ENCODE results near the gene FHIT.

DNA sequence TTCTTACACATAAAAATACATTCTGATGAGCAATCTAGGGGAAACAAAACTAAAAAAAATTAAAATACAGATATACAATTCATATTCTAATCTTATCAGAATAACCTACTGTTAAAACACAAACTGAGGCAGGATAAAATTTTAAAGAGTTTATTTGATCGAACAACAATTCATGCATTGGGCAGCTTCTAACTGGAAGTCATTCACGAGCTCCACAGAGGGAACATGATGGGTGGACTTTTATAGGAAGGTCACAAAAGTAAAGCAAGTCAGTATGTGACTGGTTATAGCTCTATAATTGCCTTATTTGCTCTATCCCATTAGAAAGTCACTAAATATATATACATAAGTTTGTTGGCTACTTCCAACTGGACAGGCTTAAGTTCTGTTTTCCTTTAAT lies 1144.0 kb downstream of the FHIT start:
- TF ChIP-seq, protein P1, sequence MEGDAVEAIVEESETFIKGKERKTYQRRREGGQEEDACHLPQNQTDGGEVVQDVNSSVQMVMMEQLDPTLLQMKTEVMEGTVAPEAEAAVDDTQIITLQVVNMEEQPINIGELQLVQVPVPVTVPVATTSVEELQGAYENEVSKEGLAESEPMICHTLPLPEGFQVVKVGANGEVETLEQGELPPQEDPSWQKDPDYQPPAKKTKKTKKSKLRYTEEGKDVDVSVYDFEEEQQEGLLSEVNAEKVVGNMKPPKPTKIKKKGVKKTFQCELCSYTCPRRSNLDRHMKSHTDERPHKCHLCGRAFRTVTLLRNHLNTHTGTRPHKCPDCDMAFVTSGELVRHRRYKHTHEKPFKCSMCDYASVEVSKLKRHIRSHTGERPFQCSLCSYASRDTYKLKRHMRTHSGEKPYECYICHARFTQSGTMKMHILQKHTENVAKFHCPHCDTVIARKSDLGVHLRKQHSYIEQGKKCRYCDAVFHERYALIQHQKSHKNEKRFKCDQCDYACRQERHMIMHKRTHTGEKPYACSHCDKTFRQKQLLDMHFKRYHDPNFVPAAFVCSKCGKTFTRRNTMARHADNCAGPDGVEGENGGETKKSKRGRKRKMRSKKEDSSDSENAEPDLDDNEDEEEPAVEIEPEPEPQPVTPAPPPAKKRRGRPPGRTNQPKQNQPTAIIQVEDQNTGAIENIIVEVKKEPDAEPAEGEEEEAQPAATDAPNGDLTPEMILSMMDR (IDR thresholded peaks at IDR 0.05; ENCODE audit: low read depth, low read length, missing input control): no peak
- TF ChIP-seq TAF1 (conservative IDR thresholded peaks at IDR 0.05): no peak
- no peak for TF ChIP-seq JUND (IDR thresholded peaks at IDR 0.05)
- TF ChIP-seq GABPA (IDR thresholded peaks at IDR 0.05 in 1 of 2, conservative IDR thresholded peaks at IDR 0.05 in 1 of 2): no peak
- TF ChIP-seq, protein P2, sequence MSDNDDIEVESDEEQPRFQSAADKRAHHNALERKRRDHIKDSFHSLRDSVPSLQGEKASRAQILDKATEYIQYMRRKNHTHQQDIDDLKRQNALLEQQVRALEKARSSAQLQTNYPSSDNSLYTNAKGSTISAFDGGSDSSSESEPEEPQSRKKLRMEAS (IDR thresholded peaks at IDR 0.05): no peak
- TF ChIP-seq SP1 (IDR thresholded peaks at IDR 0.05): no peak
- TF ChIP-seq EGR1 (IDR thresholded peaks at IDR 0.05; ENCODE audit: low read depth in 2 of 2): no peak
- TF ChIP-seq, protein P3, sequence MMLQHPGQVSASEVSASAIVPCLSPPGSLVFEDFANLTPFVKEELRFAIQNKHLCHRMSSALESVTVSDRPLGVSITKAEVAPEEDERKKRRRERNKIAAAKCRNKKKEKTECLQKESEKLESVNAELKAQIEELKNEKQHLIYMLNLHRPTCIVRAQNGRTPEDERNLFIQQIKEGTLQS (IDR thresholded peaks at IDR 0.05): no peak
- no peak for TF ChIP-seq HNF4G (IDR thresholded peaks at IDR 0.05)
- no peak for TF ChIP-seq RAD21 (IDR thresholded peaks at IDR 0.05)
- TF ChIP-seq YY1 (IDR thresholded peaks at IDR 0.05): no peak
- TF ChIP-seq, protein P4, sequence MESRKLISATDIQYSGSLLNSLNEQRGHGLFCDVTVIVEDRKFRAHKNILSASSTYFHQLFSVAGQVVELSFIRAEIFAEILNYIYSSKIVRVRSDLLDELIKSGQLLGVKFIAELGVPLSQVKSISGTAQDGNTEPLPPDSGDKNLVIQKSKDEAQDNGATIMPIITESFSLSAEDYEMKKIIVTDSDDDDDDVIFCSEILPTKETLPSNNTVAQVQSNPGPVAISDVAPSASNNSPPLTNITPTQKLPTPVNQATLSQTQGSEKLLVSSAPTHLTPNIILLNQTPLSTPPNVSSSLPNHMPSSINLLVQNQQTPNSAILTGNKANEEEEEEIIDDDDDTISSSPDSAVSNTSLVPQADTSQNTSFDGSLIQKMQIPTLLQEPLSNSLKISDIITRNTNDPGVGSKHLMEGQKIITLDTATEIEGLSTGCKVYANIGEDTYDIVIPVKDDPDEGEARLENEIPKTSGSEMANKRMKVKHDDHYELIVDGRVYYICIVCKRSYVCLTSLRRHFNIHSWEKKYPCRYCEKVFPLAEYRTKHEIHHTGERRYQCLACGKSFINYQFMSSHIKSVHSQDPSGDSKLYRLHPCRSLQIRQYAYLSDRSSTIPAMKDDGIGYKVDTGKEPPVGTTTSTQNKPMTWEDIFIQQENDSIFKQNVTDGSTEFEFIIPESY (IDR thresholded peaks at IDR 0.05): no peak

Data from liver (tissue), 3 donors.